Fibroblast of lung (primary cell): Measurements from ENCODE around the gene GHRH.

Source experiments
- EZH2 ChIP-seq: IDR thresholded peaks from 2 replicates; pipeline ENCODE4 v1.5.1; 2012; ENCODE audit warnings: low read length, control low read depth, mild to moderate bottlenecking; ENCODE audit errors: missing control alignments
- TF ChIP-seq, protein P1 (sequence below), 2 donors: IDR thresholded peaks in 1 of 2; conservative IDR thresholded peaks in 1 of 2; 1 replicate in 1 of 2; 2 replicates in 1 of 2; pipeline ENCODE4 v1.5.1; 2011 to 2012; ENCODE audit warnings: low read length in 2 of 2, control low read depth in 1 of 2, inconsistent platforms in 1 of 2, low read depth in 1 of 2, mild to moderate bottlenecking in 1 of 2

DNA sequence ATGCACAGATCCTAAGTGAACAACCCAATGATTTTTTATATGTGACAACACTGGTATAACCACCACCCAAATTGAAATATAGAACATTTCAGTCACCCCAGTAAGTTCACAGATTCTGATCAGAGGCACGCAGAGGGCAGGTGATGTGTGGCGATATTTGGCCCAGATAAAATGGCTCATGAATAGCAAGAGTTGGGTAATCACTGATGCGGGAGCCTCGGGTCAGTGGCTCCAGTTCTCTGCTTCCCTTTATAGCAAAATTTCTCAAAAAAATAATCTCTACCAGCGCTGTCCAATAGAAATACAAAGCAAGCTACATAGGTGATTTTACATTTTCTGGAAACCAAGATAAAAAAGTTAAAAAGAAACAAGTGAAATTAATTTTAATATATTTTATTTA lies 14.9 kb downstream of the GHRH start:
- TF ChIP-seq EZH2 = no peak
- TF ChIP-seq, protein P1, sequence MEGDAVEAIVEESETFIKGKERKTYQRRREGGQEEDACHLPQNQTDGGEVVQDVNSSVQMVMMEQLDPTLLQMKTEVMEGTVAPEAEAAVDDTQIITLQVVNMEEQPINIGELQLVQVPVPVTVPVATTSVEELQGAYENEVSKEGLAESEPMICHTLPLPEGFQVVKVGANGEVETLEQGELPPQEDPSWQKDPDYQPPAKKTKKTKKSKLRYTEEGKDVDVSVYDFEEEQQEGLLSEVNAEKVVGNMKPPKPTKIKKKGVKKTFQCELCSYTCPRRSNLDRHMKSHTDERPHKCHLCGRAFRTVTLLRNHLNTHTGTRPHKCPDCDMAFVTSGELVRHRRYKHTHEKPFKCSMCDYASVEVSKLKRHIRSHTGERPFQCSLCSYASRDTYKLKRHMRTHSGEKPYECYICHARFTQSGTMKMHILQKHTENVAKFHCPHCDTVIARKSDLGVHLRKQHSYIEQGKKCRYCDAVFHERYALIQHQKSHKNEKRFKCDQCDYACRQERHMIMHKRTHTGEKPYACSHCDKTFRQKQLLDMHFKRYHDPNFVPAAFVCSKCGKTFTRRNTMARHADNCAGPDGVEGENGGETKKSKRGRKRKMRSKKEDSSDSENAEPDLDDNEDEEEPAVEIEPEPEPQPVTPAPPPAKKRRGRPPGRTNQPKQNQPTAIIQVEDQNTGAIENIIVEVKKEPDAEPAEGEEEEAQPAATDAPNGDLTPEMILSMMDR (conservative IDR thresholded peaks at IDR 0.05 in 1 of 2, IDR thresholded peaks at IDR 0.05 in 1 of 2; ENCODE audit: low read depth in 1 of 2, low read length in 2 of 2) = no peak
